Esophagus muscularis mucosa (tissue), 4 donors: ENCODE measurements around the gene PRKN.

Experiments used
- CTCF ChIP-seq, 3 experiments: fragments of 200-600 bp in 2 of 3; fragments of 450-650 bp in 1 of 3; sonication (generic) in 2 of 3; IDR thresholded peaks; one replicate each; pipeline ENCODE4 v1.5.1; 2017 to 2019; ENCODE audit warnings: antibody characterized with exemption in 3 of 3, mild to moderate bottlenecking in 2 of 3, moderate library complexity in 1 of 3
- EP300 ChIP-seq: sonication (generic); formaldehyde crosslinking; IDR thresholded peaks from one replicate; pipeline ENCODE4 v1.6.1; 2017; ENCODE audit warnings: antibody characterized with exemption
- POLR2A ChIP-seq: fragments of 450-650 bp; IDR thresholded peaks from one replicate; pipeline ENCODE4 v1.6.1; 2017; ENCODE audit warnings: antibody characterized with exemption, moderate library complexity, mild to moderate bottlenecking, low read depth
- POLR2AphosphoS5 ChIP-seq, 2 donors: sonication (generic); formaldehyde crosslinking; IDR thresholded peaks; one replicate each; pipeline ENCODE4 v1.6.1; 2017; ENCODE audit warnings: antibody characterized with exemption in 2 of 2

- TF ChIP-seq POLR2A, result no peak
- no peak for TF ChIP-seq CTCF (IDR thresholded peaks at IDR 0.05)
- no peak for TF ChIP-seq POLR2AphosphoS5 (IDR thresholded peaks at IDR 0.05)
- no peak for TF ChIP-seq EP300
Measured at GRCh38 chr6:162525181-162525580, 202.4 kb downstream of the PRKN start.
